Measurements from ENCODE around the gene RPS6KC1.
"Not testable (repeated sequence)": the region's sequence is repeated elsewhere in the genome, so short reads cannot be mapped to it uniquely, and the experiment has no call there.

RPS6KC1 gene

GRCh38 chr1:213138391-213138790 is 87.3 kb downstream of the RPS6KC1 start:
- H3K4me3 ChIP-seq, result no peak overlapping the region
- intact Hi-C loops (cut with DNase I; ENCODE audit: low total_unique reads), result no loop called here
- no peak overlapping the region for H3K27ac ChIP-seq
- DNase-seq, result no peak
- no peak for TF ChIP-seq CTCF (IDR thresholded peaks at IDR 0.05)
- H3K9me3 ChIP-seq, result no peaks in the 10 kb centered on the region
- peaks cover 0 to 30% (median 14%) of the 10 kb centered on the region in 4 donors for H3K4me1 ChIP-seq
- H3K36me3 ChIP-seq, result no peaks in the 10 kb centered on the region
- no peaks in the 10 kb centered on the region for H3K27me3 ChIP-seq

GRCh38 chr1:213138892-213139291 is 87.9 kb downstream of the RPS6KC1 start:
- no peak for TF ChIP-seq CTCF (IDR thresholded peaks at IDR 0.05)
- H3K4me1 ChIP-seq, result peaks cover 0 to 30% (median 14%) of the 10 kb centered on the region in 4 donors
- H3K36me3 ChIP-seq, result no peaks in the 10 kb centered on the region
- H3K4me3 ChIP-seq, result no peak overlapping the region
- no peaks in the 10 kb centered on the region for H3K9me3 ChIP-seq
- no peak overlapping the region for H3K27ac ChIP-seq
- DNase-seq, result no peak
- intact Hi-C loops (cut with DNase I; ENCODE audit: low total_unique reads), result no loop called here
- no peaks in the 10 kb centered on the region for H3K27me3 ChIP-seq

GRCh38 chr1:213148905-213149304 is 97.9 kb downstream of the RPS6KC1 start:
- H3K36me3 ChIP-seq, result no peaks in the 10 kb centered on the region
- H3K4me3 ChIP-seq, result no peak overlapping the region
- intact Hi-C loops (cut with DNase I; ENCODE audit: low total_unique reads), result no loop called here
- DNase-seq, result no peak
- no peak for TF ChIP-seq CTCF (IDR thresholded peaks at IDR 0.05)
- no peaks in the 10 kb centered on the region for H3K27me3 ChIP-seq
- no peaks in the 10 kb centered on the region for H3K9me3 ChIP-seq
- no peak overlapping the region for H3K27ac ChIP-seq
- peaks cover 0 to 9% (median 1%) of the 10 kb centered on the region in 4 donors for H3K4me1 ChIP-seq

- H3K27me3 ChIP-seq; DNase-seq; H3K36me3 ChIP-seq; H3K27ac ChIP-seq; H3K4me3 ChIP-seq; intact Hi-C loops (cut with DNase I; ENCODE audit: low total_unique reads); H3K9me3 ChIP-seq: not testable (repeated sequence)
- peaks cover 0 to 21% (median 6%) of the 10 kb centered on the region in 4 donors for H3K4me1 ChIP-seq
Measured at GRCh38 chr1:213150090-213150489, 99.0 kb downstream of the RPS6KC1 start.

- no peaks in the 10 kb centered on the region for H3K9me3 ChIP-seq
- intact Hi-C loops (cut with DNase I; ENCODE audit: low total_unique reads), result no loop called here
- peaks cover 0 to 50% (median 13%) of the 10 kb centered on the region in 4 donors for H3K4me1 ChIP-seq
- H3K4me3 ChIP-seq, result no peak overlapping the region
- TF ChIP-seq CTCF (IDR thresholded peaks at IDR 0.05), result no peak
- no peak for DNase-seq
- H3K27me3 ChIP-seq, result no peaks in the 10 kb centered on the region
- no peaks in the 10 kb centered on the region for H3K36me3 ChIP-seq
- H3K27ac ChIP-seq, result peak overlapping the region; percentile 50 to 67
Measured at GRCh38 chr1:213154056-213154685, 103.1 kb downstream of the RPS6KC1 start.

- DNase-seq, result no peak
- peak overlapping the region; percentile 61 to 80 for H3K27ac ChIP-seq
- intact Hi-C loops (cut with DNase I; ENCODE audit: low total_unique reads), result no loop called here
- H3K36me3 ChIP-seq, result no peaks in the 10 kb centered on the region
- no peak overlapping the region for H3K4me3 ChIP-seq
- H3K27me3 ChIP-seq, result no peaks in the 10 kb centered on the region
- peaks cover 0 to 78% (median 24%) of the 10 kb centered on the region in 4 donors for H3K4me1 ChIP-seq
- TF ChIP-seq CTCF (IDR thresholded peaks at IDR 0.05), result no peak
- no peaks in the 10 kb centered on the region for H3K9me3 ChIP-seq
Measured at GRCh38 chr1:213159376-213159775, 108.3 kb downstream of the RPS6KC1 start.

- H3K9me3 ChIP-seq; H3K27me3 ChIP-seq; H3K36me3 ChIP-seq; H3K27ac ChIP-seq; DNase-seq; intact Hi-C loops (cut with DNase I; ENCODE audit: low total_unique reads); H3K4me3 ChIP-seq: not testable (repeated sequence)
- peaks cover 0 to 72% (median 23%) of the 10 kb centered on the region in 4 donors for H3K4me1 ChIP-seq
Measured at GRCh38 chr1:213160442-213160841, 109.4 kb downstream of the RPS6KC1 start.
